Coronary artery (tissue), 2 donors: ENCODE results near the gene SLC52A3.

Source experiments
- DNase-seq: peaks from one replicate; pipeline ENCODE4 v3.0.0-alpha.2; 2017; ENCODE audit warnings: low spot score
- H3K27ac ChIP-seq, 2 donors: fragments of 200-600 bp; sonication (generic); one replicate each; pipeline ENCODE4 v1.5.1; 2016 to 2019
- H3K4me3 ChIP-seq: fragments of 200-600 bp; sonication (generic); 2 replicates; pipeline ENCODE4 v1.5.1; 2016; ENCODE audit warnings: mild to moderate bottlenecking, moderate library complexity
- CTCF ChIP-seq: fragments of 200-600 bp; sonication (generic); IDR thresholded peaks from one replicate; pipeline ENCODE4 v1.5.1; 2019; ENCODE audit warnings: antibody characterized with exemption

Gene SLC52A3

GRCh38 chr20:774660-775057 is 6.4 kb upstream of the SLC52A3 start:
- no peak for TF ChIP-seq CTCF
- DNase-seq, result no peak
- H3K4me3 ChIP-seq, result no peak overlapping the region
- no peak overlapping the region for H3K27ac ChIP-seq

GRCh38 chr20:774016-774659 is 5.8 kb upstream of the SLC52A3 start:
- DNase-seq, result no peak
- Histone ChIP-seq H3K27ac (no peak overlapping the region), H3K4me3 (no peak overlapping the region)
- TF ChIP-seq CTCF, result no peak

GRCh38 chr20:772806-773205 is 4.5 kb upstream of the SLC52A3 start:
- no peak for DNase-seq
- no peak for TF ChIP-seq CTCF
- no peak overlapping the region for H3K27ac ChIP-seq
- H3K4me3 ChIP-seq, result no peak overlapping the region

GRCh38 chr20:771741-772464 is 3.6 kb upstream of the SLC52A3 start:
- TF ChIP-seq CTCF, result no peak
- Histone ChIP-seq H3K27ac (no peak overlapping the region), H3K4me3 (no peak overlapping the region)
- DNase-seq, result no peak

GRCh38 chr20:770691-771090 is 2.4 kb upstream of the SLC52A3 start:
- Histone ChIP-seq H3K27ac (no peak overlapping the region), H3K4me3 (no peak overlapping the region)
- TF ChIP-seq CTCF, result no peak
- DNase-seq, result no peak

- Histone ChIP-seq H3K4me3 (no peak overlapping the region), H3K27ac (no peak overlapping the region)
- DNase-seq, result no peak
- no peak for TF ChIP-seq CTCF
These were observed 1.4 kb downstream of the SLC52A3 start for GRCh38 chr20:766906-767305.

- no peak for TF ChIP-seq CTCF
- Histone ChIP-seq H3K4me3 (no peak overlapping the region), H3K27ac (no peak overlapping the region)
- DNase-seq, result no peak
These were observed 4.0 kb downstream of the SLC52A3 start for GRCh38 chr20:764255-764654.
